Stimulated activated CD4-positive, alpha-beta T cell treated with anti-CD3 and anti-CD28 coated beads, Interleukin-12 subunit alpha, Interleukin-12 subunit beta, amount 100 ng/mL, for 48 hours (primary cell): ENCODE data around the gene RNF213.

Experiments used
- DNase-seq, 3 donors: peaks; one replicate each; pipeline ENCODE4 v3.0.0-alpha.2; 2020; ENCODE audit warnings: low read depth in 2 of 3, low spot score in 1 of 3

RNF213 gene

DNA sequence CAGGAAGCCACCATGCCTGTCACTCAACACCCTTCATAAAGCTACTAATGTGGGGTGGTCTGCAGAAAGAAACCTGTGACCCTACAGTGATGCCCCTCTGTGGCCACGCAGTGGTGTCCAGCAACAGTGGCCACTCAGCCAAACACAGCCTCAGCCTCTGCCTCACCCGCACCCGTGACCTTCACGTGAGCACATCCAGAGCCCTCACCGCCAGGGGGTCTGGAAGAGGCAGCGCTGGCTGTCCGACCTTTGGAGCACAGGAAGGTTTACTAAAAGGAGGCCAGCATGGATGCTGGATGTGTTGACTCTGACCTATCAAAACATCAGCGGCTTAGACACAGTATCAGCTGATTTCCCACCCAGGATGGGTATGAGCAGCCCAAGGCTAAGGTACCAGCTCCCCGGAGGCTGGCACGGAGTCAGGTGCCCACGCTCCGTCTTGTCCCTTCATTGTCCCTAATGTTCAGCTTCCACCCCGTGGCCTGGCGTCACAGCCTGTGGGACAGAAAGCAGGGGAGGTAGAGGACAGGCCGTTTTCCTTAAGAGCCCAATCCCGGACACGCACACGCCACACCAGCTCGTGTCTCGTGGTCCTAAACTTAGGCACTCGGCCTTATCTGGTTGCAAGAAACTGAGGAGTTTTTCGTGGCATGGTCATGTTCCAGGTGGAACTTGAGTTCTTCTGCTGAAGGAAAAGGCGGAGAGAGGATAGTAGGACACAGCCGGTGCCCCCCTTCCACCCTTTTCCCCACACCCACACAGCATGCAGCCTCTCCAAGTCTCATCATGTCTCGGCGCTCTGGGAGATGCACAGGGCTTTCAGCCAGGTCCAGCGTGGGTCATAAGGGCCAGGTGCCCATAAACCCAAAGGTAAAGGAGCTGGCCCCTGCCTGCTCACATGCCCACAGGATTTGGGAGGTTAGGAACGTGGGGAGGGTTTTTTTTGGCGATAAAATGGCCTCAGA, 104.6 kb downstream of the RNF213 start:
- DNase-seq = no peak

DNA sequence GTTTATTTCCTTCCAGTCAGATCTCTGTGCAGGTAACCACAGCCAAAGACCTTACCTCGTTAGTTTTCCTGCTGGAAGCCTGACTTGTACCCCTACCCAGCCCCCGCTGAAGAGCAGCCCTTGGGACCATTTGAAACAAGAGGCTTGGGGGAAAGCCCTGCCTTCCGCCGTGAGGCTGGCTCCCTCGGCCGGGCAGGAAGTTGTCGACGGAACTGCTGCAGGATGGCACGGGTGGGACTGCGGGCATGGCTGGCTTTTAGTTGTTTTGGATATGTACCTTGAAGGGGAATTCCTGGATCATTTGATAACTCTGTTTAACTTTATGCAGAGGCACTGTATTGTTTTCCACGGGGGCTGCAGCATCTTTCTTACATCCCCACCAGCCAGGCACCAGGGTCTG, 105.3 kb downstream of the RNF213 start:
- DNase-seq = no peak

DNA sequence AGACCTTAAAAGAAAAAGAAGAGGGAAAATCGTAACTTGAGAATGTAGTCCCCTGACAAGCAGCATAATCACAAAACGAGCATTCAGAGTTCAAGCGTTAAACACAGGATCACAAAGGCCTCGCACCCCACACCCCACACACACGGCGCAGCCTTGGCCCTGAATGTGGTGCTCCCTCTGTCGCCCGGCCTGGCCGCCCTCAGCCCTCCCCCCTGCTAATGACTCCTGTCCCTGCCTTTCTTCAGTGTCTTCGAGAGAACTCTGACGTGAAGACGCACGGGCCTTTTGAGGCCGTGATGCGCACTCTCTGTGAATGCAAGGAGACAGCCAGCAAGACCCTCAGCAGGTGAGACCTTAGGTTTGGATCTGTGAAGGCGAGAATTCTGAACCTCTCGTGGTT, 106.9 kb downstream of the RNF213 start:
- no peak for DNase-seq

DNA sequence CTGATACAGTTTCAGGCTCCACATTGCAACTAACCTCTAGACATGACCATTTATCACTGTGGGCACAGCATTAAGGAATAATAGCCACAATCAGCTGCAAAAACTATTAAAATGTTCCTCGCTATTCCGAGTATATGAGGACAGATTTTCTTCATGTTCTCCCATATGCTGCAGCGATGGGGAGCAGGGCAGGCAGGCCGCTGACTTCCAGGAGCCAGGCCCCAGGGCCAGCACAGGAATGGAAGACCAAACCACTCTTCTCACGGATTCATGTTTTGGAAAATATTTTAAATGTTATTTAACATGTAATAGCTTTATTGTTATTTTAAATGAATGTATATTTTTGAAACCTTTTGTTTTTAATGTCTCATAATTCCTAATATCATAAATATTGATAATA, 110.5 kb downstream of the RNF213 start:
- no peak for DNase-seq

DNA sequence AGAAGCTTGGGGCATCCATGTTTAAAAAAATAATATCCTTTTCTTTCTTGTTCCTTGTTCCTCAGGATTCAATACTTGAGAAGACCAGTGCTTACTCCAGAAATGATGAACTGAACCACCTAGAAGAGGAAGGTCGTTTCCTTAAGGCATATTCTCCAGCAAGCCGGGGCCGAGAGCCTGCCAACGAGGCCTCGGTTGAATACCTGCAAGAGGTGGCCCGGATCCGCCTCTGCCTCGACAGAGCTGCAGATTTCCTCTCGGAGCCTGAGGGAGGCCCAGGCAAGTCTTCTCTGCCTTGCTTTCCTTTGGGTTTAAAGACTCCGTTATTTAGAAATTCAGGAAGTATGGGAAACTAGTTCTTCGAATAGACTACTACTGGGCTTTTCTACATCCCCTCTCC, 111.8 kb downstream of the RNF213 start:
- no peak for DNase-seq

DNA sequence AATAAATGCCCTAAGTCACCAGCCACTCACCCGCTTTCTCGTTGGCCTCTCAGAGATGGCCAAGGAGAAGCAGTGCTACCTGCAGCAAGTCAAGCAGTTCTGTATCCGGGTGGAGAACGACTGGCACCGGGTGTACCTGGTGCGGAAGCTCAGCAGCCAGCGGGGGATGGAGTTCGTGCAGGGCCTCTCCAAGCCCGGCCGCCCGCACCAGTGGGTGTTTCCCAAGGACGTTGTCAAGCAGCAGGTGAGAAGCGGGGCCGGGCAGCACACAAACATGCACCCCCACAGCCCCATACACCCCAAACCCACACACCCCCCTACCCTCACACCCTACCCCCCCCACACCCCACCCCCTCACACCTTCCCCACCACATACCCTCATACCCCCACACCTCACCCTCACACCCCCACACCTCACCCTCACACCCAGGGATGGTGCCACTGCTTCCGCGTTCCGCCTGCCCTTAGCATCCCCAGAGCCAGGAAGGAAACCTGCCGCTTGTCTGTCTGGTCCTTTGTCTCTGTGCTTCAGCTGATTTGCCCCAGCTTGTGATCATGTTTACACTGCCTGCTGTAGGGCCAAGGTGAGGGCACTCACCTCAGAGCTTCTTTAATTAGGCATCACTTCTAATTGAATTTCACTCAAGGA, 112.4 kb downstream of the RNF213 start:
- DNase-seq = no peak

DNA sequence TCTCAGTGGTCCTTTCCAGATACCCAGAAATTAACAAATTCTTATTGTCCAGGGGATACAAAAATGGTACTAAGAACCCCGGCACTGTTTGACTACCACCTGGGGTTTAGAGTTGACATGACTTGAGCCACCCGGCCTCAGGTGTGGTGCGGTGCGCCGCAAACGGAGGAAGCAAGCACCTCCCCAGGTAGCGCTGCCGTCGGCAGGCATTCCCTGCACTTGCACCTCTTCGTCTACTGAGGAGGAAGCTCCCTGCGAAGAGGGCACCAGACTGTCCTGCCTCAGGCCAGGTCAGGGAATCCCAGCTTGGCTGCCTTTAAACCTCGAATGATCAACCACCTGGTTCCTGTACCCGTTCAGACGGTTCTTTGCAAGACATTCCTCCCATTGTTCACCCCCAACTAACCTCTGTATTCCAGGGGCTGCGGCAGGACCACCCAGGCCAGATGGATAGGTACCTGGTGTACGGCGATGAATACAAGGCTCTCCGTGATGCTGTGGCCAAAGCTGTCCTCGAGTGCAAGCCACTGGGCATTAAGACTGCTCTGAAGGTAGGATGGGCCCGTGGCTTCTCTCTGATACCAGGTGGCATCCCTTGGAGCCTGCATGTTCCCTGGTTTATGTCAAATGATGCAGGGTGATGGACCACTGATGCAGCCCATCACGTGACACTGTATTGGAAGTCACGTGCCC, 113.5 kb downstream of the RNF213 start:
- DNase-seq = no peak

DNA sequence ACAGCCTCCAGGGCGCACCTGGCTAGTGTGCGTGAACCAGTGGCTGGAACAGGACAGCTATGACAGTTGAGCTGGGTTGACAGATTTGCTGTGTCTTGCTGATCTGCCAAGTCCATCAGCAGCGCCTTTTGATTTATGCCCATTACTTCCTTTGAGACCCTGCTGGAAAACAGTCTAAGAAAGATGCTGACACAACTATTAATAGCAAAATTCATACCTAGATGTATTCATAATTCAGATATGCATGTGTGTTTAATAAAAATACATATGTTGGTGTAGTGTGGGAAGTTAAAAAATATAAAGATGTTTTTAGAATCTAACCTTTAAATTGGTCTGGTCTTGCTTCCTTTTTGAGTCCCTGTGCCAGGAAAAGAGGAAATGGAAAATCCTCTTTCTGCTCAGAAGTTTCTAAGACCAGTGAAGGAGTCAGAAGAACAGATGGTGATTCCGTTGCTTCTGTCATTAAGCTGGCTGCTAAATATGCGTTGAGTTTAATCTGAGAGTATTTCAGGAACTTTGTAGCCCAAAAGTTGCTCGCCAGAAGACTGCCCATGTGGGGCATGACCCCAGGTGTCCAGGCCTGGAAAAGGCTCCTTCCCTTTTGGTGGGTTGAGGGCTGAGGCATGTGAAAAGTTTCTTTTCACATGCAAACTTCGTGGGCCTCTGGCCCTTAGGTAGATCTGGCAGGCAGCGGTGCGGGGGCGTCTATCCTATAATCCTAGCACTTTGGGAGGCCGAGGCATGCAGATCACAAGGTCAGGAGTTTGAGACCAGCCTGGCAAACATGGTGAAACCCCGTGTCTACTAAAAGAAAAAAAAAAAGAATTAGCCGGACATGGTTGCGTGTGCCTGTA, 114.3 kb downstream of the RNF213 start:
- no peak for DNase-seq

DNA sequence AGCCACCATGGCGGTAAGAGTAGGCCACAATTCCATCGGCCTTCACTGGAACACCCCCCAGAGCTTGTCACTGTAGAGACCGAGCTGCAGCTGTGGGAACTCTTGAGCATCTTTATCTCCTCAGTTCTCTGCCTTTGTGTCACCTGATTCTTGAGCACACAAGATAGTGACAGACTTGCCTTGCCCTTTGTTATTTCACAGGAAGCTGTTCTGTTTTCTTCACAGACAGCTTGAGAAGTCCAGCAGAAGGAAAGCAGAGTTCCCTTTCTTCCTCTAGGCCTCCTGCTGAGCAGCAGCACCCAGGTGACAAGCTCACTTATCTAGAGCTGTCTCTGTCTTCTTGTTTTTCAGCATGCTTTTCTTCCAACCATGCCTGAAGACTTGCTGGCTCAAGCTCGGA, 115.9 kb downstream of the RNF213 start:
- no peak for DNase-seq

DNA sequence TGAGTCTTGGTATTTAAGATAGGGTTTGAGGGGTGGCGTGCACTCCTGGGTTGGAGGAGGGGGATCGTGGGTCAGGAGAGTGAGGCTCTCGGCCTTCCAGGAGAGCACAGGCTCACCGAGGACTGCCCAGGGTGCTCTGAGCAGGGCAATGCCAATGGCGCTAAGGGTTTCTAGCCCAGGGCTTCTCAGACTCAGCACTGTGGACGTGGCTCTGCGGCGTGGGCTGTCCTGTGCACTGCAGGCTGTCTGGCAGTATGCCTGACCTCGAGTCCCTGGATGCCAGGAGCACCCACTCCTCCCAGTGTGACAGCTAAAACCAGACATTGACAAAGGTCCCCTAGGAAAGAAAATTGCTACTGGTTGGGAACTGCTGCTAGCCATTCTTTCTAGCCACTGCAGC, 117.1 kb downstream of the RNF213 start:
- no peak for DNase-seq

DNA sequence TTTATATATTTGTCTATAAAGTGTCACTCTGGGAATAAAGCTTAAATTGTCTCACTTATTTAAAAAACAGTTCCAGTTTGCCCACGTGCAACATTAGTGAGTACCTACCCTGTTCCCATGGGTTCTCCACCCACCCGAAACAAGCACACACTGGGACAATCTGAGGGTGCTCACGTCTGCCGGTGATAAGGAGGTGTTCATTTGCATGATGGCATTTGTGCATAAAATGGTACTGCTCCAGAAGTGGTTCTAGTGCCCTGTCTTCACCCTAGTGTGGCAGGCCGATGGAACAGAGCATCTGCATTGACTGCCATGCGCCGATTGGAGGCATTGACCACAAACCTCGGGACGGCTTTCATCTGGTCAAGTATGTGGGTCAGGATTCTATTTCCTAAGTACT, 118.7 kb downstream of the RNF213 start:
- DNase-seq = no peak

DNA sequence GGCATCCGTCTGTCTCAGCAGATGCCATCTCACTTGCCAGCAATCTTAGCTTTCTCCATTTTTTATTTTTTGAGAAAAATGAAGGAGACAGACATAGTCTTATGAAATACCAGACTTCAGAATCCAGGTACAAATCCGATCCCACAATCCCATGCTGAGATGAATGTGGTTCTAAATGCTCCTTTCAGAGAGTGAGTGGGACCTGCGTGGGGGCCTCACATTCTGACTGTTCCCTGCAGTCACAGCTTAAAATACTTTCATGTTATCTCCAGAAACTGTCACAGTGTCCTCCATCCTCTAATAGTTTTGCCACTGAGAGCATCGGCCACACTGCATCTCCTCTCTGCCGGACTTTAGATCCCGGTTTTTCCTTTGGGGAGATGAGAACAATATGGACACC, 119.4 kb downstream of the RNF213 start:
- DNase-seq = no peak

DNA sequence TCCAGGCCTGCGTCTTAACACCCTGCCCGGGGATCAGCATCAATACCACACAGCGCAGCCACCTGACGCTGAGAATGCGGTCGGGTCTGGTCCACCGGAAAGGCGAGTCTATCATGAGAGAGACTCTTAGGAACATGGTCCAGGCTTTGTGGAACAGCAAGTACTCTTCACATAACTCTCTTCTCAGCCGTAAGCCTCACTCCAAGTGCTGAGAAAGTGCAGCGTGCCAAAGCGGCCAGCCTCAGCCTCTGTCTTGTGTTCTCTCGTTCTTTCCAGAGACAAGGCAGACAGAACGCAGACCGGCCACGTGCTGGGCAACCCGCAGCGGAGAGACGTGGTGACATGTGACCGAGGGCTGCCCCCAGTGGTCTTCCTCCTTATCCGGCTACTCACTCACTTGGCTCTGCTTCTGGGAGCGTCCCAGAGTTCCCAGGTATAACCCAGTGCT, 119.9 kb downstream of the RNF213 start:
- no peak for DNase-seq

DNA sequence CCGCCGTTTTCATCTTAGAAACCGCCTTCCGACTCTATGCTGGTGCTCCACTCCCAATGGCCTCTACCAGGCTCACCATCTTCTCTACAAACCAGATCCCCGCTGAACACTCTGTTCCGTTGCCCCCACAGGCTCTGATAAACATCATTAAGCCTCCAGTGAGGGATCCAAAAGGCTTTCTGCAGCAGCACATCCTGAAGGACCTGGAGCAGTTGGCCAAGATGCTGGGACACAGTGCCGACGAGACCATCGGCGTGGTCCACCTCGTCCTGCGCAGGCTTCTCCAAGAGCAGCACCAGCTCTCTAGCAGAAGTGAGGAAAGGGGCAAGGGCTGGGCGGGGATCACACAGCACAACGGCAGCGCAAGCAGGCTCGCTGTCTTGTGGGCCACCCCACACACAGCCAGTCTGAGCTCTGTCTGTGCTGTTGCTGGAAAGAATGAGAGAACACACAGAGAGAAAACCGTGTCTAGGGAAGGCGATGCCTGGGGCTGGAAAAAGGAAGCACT, 120.8 kb downstream of the RNF213 start:
- DNase-seq = no peak

DNA sequence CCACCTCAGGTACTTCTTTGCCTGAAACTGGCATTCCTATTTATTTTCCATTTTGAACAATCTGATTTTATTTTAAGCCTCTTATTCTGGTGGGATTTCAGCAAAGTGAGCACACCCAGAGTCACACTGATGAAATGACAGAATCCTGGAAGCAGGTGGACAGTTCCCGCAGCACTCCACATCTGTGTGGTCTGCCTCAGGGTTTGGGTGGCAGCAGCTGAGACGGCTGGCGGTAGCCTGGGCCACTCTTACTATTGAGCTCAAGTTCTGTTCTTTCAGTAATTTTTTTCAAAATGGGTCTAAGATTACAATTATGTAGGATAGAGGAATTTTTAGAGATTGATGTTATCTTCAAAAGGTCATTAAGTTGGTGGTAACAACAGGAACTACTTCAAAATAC, 121.8 kb downstream of the RNF213 start:
- no peak for DNase-seq

DNA sequence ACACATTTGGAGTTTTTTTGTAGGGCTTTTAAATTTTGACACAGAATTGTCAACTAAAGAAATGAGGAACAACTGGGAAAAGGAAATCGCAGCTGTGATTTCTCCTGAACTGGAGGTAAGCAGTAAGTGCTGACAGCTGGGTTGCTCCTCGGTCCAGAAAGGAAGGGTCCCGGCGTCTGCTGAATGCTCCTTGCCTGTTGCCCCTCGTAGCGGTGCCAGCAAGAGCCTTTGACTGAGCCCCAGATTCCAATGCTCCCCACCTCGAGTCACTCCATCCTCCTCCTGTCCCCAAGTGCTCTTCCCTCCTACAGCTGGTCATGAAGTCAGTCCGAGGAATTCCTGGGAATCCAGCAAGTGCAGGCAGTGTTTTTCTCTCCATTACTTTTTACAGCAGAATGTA, 122.3 kb downstream of the RNF213 start:
- no peak for DNase-seq

DNA sequence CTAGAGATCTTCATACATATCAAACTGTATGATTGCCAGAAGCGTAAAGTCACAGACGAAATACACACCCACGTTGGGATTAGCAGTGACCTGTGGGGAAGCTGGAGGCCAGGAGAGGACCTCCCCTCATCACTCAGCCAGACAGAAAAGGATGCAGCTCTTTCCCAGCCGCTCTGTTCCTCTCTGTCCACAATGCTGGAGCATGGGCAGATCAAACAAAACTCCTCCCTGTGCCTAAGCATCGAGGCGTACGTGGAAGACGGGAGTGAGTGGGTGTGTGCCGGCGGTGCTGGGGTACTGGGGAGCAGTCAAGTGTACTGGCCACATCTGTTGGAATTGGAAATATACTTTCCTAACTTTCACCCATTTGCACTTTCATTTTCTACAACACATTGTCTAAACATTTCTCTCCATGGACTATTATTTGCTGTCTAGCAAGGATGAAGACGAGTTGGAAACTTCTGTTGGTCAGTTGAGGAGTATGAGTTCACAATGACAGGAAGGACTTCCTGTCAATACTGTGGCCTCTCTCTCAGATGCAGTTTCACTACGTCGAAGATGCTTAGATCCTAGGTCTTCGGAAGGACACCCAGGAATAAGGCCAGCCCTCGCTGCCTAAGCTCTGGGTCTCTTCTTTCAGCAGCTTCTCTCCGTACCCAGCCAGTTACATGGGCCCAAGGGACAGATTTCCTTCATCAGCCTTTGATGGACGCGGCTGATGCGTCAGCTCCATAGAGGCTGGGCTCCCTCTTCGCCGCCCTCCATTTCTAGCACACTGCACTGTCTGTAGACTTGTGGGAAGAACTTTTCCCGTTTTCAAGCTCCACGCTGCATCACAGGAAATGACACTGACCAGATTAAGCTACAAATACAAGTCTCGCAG, 123.7 kb downstream of the RNF213 start:
- no peak for DNase-seq

DNA sequence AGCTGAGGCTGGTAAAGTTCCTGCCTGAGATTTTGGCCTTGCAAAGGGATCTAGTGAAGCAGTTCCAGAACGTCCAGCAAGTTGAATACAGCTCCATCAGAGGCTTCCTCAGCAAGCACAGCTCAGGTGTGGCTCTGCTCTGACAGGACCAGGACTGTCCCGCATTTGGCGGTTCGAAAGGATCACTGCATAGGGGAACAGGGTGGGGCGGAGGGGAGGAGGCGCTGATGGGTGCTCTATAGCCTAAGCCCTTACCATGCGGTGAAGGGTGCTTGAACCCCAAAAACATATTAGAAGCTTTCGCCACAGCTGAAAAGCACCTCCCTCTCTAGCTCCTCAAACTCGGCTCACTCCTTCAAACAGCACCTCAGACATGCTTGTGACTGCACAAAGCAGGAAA, 124.4 kb downstream of the RNF213 start:
- no peak for DNase-seq

DNA sequence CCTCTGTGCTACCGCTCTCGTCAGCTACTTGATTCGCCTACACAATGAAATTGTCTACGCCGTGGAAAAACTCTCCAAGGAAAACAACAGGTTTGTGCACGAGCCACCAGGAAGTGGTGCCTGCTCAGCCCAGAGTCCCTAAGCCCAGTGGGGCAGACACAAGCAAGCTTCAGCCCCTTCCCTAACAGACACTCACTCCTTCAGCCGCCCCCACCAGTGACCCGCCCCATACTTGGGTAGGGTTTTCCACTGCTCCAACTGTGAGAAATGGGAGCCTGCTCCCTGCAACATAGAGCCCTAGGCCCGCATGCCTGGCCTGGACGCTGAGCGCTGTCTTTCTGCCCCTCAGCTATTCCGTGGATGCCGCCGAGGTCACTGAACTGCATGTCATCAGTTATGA, 125.7 kb downstream of the RNF213 start:
- no peak for DNase-seq

DNA sequence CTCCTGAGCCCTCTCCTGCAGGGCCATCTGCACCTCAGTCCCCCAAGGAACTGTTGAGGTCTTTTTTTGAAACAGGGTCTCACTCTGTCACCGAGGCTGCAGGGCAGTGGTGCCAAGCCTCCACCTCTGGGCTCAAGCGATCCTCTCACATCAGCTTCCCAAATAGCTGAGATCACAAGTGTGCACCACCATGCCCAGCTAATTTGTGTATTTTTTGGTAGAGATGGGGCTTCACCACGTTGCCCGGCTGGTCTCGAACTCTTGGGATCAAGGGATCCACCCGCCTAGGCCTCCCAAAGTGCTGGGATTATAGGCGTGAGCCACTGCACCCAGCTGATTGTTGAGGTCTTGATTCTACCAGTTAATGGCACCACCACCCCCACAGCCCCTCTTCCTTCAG, 126.4 kb downstream of the RNF213 start:
- DNase-seq = no peak
